NT2/D1 (cell line): ENCODE measurements around the gene AIG1.

Experiments used
- DNase-seq: peaks from one replicate; pipeline ENCODE4 v3.0.0-alpha.2; 2011; ENCODE audit warnings: low read depth, low spot score
- H3K27me3 ChIP-seq: 2 replicates; pipeline ENCODE4 v1.6.0; 2011; ENCODE audit warnings: mild to moderate bottlenecking; ENCODE audit not compliant: insufficient read length, insufficient read depth
- H3K36me3 ChIP-seq: 2 replicates; pipeline ENCODE4 v1.6.1; 2011; ENCODE audit warnings: mild to moderate bottlenecking, low read length, mixed read lengths; ENCODE audit not compliant: insufficient read depth, insufficient read length
- H3K4me1 ChIP-seq: 2 replicates; pipeline ENCODE4 v1.5.1; 2011; ENCODE audit not compliant: insufficient read depth, insufficient read length
- H3K4me3 ChIP-seq: 2 replicates; pipeline ENCODE4 v1.5.1; 2011; ENCODE audit warnings: low read depth; ENCODE audit not compliant: insufficient read length
- H3K9ac ChIP-seq: 2 replicates; pipeline ENCODE4 v1.6.0; 2011; ENCODE audit warnings: low read depth; ENCODE audit not compliant: insufficient read length
- H3K9me3 ChIP-seq: 2 replicates; pipeline ENCODE4 v1.5.1; 2011; ENCODE audit warnings: mild to moderate bottlenecking, low read length; ENCODE audit not compliant: insufficient read depth
- SUZ12 ChIP-seq: IDR thresholded peaks from 2 replicates; pipeline ENCODE4 v1.6.1; 2011; ENCODE audit not compliant: insufficient read length, insufficient read depth; ENCODE audit errors: extremely low read depth
- YY1 ChIP-seq: IDR thresholded peaks from 2 replicates; pipeline ENCODE4 v1.6.1; 2011; ENCODE audit not compliant: insufficient read length, insufficient read depth
- ZNF274 ChIP-seq: IDR thresholded peaks from 2 replicates; pipeline ENCODE4 v1.6.1; 2011; ENCODE audit warnings: mild to moderate bottlenecking, low read depth, low read length

The AIG1 gene

GRCh38 chr6:143111443-143111842 is 50.8 kb downstream of the AIG1 start:
- Histone ChIP-seq H3K4me3 (no peak overlapping the region), H3K4me1 (no peaks in the 10 kb centered on the region), H3K9ac (no peak overlapping the region), H3K36me3 (no peaks in the 10 kb centered on the region), H3K27me3 (no peaks in the 10 kb centered on the region), H3K9me3 (no peaks in the 10 kb centered on the region)
- TF ChIP-seq SUZ12 (no peak), YY1 (no peak), ZNF274 (no peak)
- DNase-seq = no peak

- no peak for DNase-seq
- H3K36me3 ChIP-seq = no peaks in the 10 kb centered on the region
- H3K4me3 ChIP-seq = no peak overlapping the region
- no peaks in the 10 kb centered on the region for H3K27me3 ChIP-seq
- no peaks in the 10 kb centered on the region for H3K4me1 ChIP-seq
- no peak overlapping the region for H3K9ac ChIP-seq
- TF ChIP-seq SUZ12 = no peak
- no peak for TF ChIP-seq ZNF274
- TF ChIP-seq YY1 = no peak
- H3K9me3 ChIP-seq = no peaks in the 10 kb centered on the region
Measured at GRCh38 chr6:143112084-143112768, 51.5 kb downstream of the AIG1 start.

- DNase-seq = no peak
Measured at GRCh38 chr6:143112837-143113236, 52.1 kb downstream of the AIG1 start.

GRCh38 chr6:143115728-143116127 is 55.0 kb downstream of the AIG1 start:
- Histone ChIP-seq H3K27me3 (no peaks in the 10 kb centered on the region), H3K4me1 (no peaks in the 10 kb centered on the region), H3K9ac (no peak overlapping the region), H3K9me3 (0 out of 2 replicates have a peak, but pooled peaks cover 6% of the 10 kb centered on the region), H3K36me3 (no peaks in the 10 kb centered on the region), H3K4me3 (no peak overlapping the region)
- TF ChIP-seq ZNF274 = no peak
- no peak for DNase-seq

More at GRCh38 chr6:143112837-143113236, 52.1 kb downstream of the AIG1 start:
- Histone ChIP-seq H3K36me3 (no peaks in the 10 kb centered on the region), H3K4me3 (no peak overlapping the region), H3K27me3 (no peaks in the 10 kb centered on the region), H3K9me3 (no peaks in the 10 kb centered on the region), H3K4me1 (no peaks in the 10 kb centered on the region), H3K9ac (no peak overlapping the region)
- no peak for TF ChIP-seq YY1
- TF ChIP-seq ZNF274 = no peak
- no peak for TF ChIP-seq SUZ12

DNA sequence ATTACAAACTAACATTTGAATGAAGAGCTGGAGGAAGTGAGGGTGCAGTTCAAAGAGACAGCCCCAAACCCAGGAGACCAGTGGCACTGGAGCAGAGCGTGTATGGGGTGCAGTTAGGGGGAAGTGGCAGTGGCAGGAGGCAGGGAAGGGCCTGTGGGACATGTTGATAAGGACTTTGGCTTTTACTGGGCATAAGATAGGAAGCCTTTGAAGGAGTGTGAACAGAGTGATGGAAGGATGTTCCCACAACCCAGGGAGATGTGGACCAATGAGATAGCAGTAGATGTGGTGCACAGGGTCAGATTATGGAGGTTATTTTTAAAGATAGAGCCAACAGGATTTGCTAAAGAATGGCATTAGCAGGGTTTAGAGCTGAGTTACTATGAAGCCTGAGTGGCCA is 56.4 kb downstream of the AIG1 start:
- TF ChIP-seq ZNF274 = no peak
- no peak for TF ChIP-seq YY1
- no peak for TF ChIP-seq SUZ12

GRCh38 chr6:143119260-143119659 is 58.6 kb downstream of the AIG1 start:
- no peak overlapping the region for H3K9ac ChIP-seq
- H3K36me3 ChIP-seq = no peaks in the 10 kb centered on the region
- no peaks in the 10 kb centered on the region for H3K4me1 ChIP-seq
- H3K9me3 ChIP-seq = 0 out of 2 replicates have a peak, but pooled peaks cover 6% of the 10 kb centered on the region
- H3K4me3 ChIP-seq = no peak overlapping the region
- no peak for DNase-seq
- H3K27me3 ChIP-seq = no peaks in the 10 kb centered on the region
- TF ChIP-seq SUZ12 (no peak), ZNF274 (no peak), YY1 (no peak)

More for the DNA sequence above, 56.4 kb downstream of the AIG1 start:
- Histone ChIP-seq H3K4me1 (no peaks in the 10 kb centered on the region), H3K9ac (no peak overlapping the region), H3K4me3 (no peak overlapping the region), H3K9me3 (0 out of 2 replicates have a peak, but pooled peaks cover 6% of the 10 kb centered on the region), H3K27me3 (no peaks in the 10 kb centered on the region), H3K36me3 (no peaks in the 10 kb centered on the region)
- DNase-seq = no peak

GRCh38 chr6:143123081-143123480 is 62.4 kb downstream of the AIG1 start:
- TF ChIP-seq YY1 (no peak), SUZ12 (no peak), ZNF274 (no peak)
- DNase-seq = no peak
- 0 out of 2 replicates have a peak, but pooled peaks cover 6% of the 10 kb centered on the region for H3K9me3 ChIP-seq
- no peaks in the 10 kb centered on the region for H3K27me3 ChIP-seq
- H3K36me3 ChIP-seq = no peaks in the 10 kb centered on the region
- H3K4me1 ChIP-seq = no peaks in the 10 kb centered on the region
- H3K4me3 ChIP-seq = no peak overlapping the region
- no peak overlapping the region for H3K9ac ChIP-seq
